ENCODE measurements around the gene HES4. TPM values are rescaled to one million over a fixed set of nuclear protein-coding genes. Genes with fewer than 3 reads are reported as not detected.

The HES4 gene
- total and polyA plus RNA-seq, 2 of the 13 experiments (the other 11 are each of a cell fraction or from before 2014, with no cell fraction given) = 8.8 to 10.6 TPM

DNA sequence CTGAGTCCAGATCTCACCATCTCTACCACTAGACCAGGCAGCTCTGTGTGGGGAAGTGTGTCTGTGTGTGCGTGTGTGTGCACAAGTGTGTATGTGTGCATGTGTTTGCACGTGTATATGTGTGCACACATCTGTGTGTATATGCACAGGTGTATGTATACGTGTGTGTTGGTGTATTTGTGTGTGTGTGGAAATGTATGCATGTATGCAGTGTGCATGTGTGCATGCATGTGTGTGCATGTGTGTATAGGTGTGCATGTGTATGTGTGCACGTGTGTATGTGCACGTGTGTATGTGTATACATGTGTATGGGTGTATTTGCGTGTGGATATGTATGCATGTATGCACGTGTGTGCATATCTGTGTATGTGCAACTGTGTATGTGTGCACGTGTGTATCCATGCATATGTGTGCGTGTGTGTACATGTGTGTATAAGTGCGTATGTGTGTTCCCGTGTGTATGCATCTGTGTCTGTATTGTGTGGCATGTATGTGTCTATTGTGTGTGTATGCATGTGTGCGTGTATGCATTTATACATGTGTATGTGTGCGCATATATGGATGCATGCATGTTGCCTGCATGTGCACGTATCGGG lies 30.5 kb downstream of the HES4 start:
- POLR2A ChIA-PET = no interaction called here

More for the DNA sequence above, 30.5 kb downstream of the HES4 start:
- H3K27ac ChIP-seq (ENCODE audit: extremely low read length, insufficient read depth, low read length) = no peak overlapping the region
- DNase-seq (ENCODE audit: low spot score) (no peak), FAIRE-seq (no peak), ATAC-seq (no peak)
- intact Hi-C loops (cut with micrococcal nuclease; ENCODE audit: unreplicated experiment) (no loop called here), in situ Hi-C loops (cut with HindIII; ENCODE audit: extremely low pct_ligation_motif_present, low pct_unique_long_range_greater_than_20kb) (no loop called here)
- no peaks in the 10 kb centered on the region for H3K79me2 ChIP-seq (ENCODE audit: insufficient read depth, low read length)
- H2AFZ ChIP-seq (ENCODE audit: low read length) = no peak overlapping the region
- H3K27me3 ChIP-seq (ENCODE audit: control insufficient read depth in 1 of 2, insufficient read depth in 2 of 2, low read length in 2 of 2) = no peaks in the 10 kb centered on the region; a peak in 1 of 5 replicates
- H3K36me3 ChIP-seq (replicated peaks in 1 of 2; ENCODE audit: control insufficient read depth in 1 of 2, insufficient read depth in 2 of 2, low read length in 2 of 2) = 0 out of 5 replicates have a peak, but pooled peaks cover 0 to 3% of the 10 kb centered on the region in 2 experiments
- 86% methylated on average over 15 of the region's 15 CpGs for WGBS (ENCODE audit: low lambda C conversion rate)
- CTCF ChIA-PET (ENCODE audit: low intra/inter-chr PET ratio, low total read pairs) = no interaction called here
- H3K9ac ChIP-seq (ENCODE audit: insufficient read depth, low read depth, low read length) = no peak overlapping the region
- TF ChIP-seq YY1 (IDR thresholded peaks at IDR 0.05; ENCODE audit: insufficient read depth, insufficient replicate concordance, low read depth, low read length) (no peak), GZF1 (CRISPR knock-in tag; IDR thresholded peaks at IDR 0.05) (no peak), ZFP36L2 (CRISPR knock-in tag; IDR thresholded peaks at IDR 0.05) (no peak), ATAD3A (CRISPR knock-in tag; IDR thresholded peaks at IDR 0.05) (no peak), HNRNPH1 (optimal IDR thresholded peaks at IDR 0.05; ENCODE audit: low read depth, low read length) (no peak)
- TF ChIP-seq, protein P1, sequence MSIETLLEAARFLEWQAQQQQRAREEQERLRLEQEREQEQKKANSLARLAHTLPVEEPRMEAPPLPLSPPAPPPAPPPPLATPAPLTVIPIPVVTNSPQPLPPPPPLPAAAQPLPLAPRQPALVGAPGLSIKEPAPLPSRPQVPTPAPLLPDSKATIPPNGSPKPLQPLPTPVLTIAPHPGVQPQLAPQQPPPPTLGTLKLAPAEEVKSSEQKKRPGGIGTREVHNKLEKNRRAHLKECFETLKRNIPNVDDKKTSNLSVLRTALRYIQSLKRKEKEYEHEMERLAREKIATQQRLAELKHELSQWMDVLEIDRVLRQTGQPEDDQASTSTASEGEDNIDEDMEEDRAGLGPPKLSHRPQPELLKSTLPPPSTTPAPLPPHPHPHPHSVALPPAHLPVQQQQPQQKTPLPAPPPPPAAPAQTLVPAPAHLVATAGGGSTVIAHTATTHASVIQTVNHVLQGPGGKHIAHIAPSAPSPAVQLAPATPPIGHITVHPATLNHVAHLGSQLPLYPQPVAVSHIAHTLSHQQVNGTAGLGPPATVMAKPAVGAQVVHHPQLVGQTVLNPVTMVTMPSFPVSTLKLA (IDR thresholded peaks at IDR 0.05) = peak; percentile 98
- no peaks in the 10 kb centered on the region for H4K20me1 ChIP-seq (ENCODE audit: insufficient read depth, low read length)
- H3K4me2 ChIP-seq (ENCODE audit: low read depth, low read length) = no peak overlapping the region
- no TSS peak for BruUV-seq (replicated peaks)
- H3K4me3 ChIP-seq (replicated peaks in 1 of 3; ENCODE audit: insufficient read depth in 1 of 3, low read depth in 2 of 3, low read length in 3 of 3) = no peak overlapping the region
- no peaks in the 10 kb centered on the region for H3K9me3 ChIP-seq (ENCODE audit: low read length)
- H3K4me1 ChIP-seq (ENCODE audit: insufficient read depth, low read length) = peaks cover 24% of the 10 kb centered on the region

Data from HepG2 (cell line).